PC-3 (cell line): ENCODE data around the gene ELOVL2.

Experiments
- EZH2 ChIP-seq: fragments of 300-600 bp; sonication (generic); IDR thresholded peaks from one replicate; pipeline ENCODE4 v1.6.1; 2017; ENCODE audit warnings: antibody characterized with exemption, mild to moderate bottlenecking, low read length; ENCODE audit not compliant: unreplicated experiment
- EZH2phosphoT487 ChIP-seq: fragments of 300-600 bp; sonication (generic); IDR thresholded peaks from 2 replicates; pipeline ENCODE4 v1.6.1; 2018; ENCODE audit warnings: mild to moderate bottlenecking, antibody characterized with exemption, low read length, borderline replicate concordance
- TF ChIP-seq, protein P1 (sequence below): fragments of 300-600 bp; sonication (generic); conservative IDR thresholded peaks from 2 replicates; pipeline ENCODE4 v1.5.1; 2017; ENCODE audit warnings: antibody characterized with exemption, low read depth, mild to moderate bottlenecking, low read length

- TF ChIP-seq, protein P1, sequence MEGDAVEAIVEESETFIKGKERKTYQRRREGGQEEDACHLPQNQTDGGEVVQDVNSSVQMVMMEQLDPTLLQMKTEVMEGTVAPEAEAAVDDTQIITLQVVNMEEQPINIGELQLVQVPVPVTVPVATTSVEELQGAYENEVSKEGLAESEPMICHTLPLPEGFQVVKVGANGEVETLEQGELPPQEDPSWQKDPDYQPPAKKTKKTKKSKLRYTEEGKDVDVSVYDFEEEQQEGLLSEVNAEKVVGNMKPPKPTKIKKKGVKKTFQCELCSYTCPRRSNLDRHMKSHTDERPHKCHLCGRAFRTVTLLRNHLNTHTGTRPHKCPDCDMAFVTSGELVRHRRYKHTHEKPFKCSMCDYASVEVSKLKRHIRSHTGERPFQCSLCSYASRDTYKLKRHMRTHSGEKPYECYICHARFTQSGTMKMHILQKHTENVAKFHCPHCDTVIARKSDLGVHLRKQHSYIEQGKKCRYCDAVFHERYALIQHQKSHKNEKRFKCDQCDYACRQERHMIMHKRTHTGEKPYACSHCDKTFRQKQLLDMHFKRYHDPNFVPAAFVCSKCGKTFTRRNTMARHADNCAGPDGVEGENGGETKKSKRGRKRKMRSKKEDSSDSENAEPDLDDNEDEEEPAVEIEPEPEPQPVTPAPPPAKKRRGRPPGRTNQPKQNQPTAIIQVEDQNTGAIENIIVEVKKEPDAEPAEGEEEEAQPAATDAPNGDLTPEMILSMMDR = no peak
- TF ChIP-seq EZH2 = no peak
- no peak for TF ChIP-seq EZH2phosphoT487
Observed at GRCh38 chr6:10972196-10972595, 71.9 kb downstream of the ELOVL2 start.
